HG03565 (cell line): Measurements from ENCODE around the gene COL4A4.
"Not testable (repeated sequence)": the region's sequence is repeated elsewhere in the genome, so short reads cannot be mapped to it uniquely, and the experiment has no call there.

Source experiments
- ATAC-seq: cut with Tn5 transposase; IDR thresholded peaks from one replicate; pipeline ENCODE4 v1.9.1; 2021; ENCODE audit warnings: mild to moderate bottlenecking, moderate library complexity; ENCODE audit not compliant: unreplicated experiment

Gene COL4A4

GRCh38 chr2:227163998-227164762 is at the start of gene COL4A4, which contains the start of gene COL4A3:
TSS of gene COL4A4 (minus strand) at chr2:227164205. CDS start at chr2:227147483, 16,722 bp downstream.
TSS of gene COL4A3 (plus strand) at chr2:227164624. CDS start at chr2:227164727, 103 bp downstream.
- peak; percentile 35 for ATAC-seq

DNA sequence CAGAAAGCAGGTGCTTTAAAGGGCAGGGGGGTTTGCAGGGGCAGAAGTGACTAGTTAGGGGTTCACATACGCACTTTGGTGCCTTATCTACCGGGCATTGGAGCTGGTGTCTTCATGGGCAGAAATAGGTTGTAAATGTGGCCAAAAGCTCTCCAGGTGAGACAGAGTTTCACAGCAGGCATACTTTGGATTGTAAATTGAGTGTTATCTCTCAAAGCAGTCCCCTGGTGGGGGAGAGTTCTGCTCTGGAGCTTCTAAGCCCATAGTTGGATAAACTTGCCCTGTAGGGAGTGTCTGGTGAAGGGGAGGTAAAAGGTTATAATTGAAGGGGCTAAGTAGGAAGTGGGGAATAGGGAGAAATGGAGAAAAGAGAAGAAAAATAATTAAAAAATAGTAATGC is 43.6 kb upstream of the COL4A4 start:
- ATAC-seq = no peak

DNA sequence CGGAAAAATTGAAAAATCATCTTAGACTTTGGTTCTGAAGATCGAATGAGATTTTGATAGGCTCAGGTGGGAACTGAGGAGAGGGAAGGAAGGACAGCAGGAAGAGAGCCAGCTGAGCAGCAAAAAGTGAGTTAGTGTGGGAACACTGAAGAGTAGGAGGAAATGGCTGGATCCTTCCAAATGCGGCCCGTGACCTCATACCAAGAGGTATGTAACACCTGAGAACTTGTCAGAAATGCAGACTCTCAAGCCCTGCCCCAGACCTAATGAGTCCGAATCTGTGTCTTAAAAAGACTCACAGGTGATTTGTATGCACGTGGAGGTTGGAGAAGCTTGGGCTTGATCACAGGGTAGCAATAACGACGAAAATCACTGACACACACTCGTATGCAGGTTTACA is 42.4 kb upstream of the COL4A4 start:
- no peak for ATAC-seq

- no peak for ATAC-seq
These were observed 41.7 kb upstream of the COL4A4 start for GRCh38 chr2:227205701-227206100.

- ATAC-seq = no peak
These were observed 40.4 kb upstream of the COL4A4 start for GRCh38 chr2:227204452-227204851.

- no peak for ATAC-seq
These were observed 37.8 kb upstream of the COL4A4 start for GRCh38 chr2:227201771-227202170.

GRCh38 chr2:227198866-227199265 is 34.9 kb upstream of the COL4A4 start:
- no peak for ATAC-seq

DNA sequence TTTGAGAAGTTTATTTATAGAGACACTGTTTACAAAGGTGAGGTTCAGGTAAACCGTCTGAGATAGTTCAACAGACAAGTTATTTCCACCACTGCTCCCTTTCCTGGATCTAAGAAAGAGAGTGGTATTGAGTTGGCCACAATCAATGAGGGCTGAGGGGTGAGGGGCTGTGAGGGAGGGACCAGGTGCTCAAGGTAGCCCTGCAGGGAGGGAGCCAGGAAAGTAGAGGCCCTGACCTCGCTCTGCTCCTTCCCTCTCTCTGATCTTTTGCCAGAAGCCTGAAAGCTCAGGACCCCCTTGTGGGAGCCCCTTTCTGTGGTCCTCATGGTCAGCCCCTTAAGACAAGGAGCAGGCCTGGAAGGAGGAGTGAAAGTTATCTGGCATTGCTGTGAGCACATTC is 30.2 kb upstream of the COL4A4 start:
- no peak for ATAC-seq

DNA sequence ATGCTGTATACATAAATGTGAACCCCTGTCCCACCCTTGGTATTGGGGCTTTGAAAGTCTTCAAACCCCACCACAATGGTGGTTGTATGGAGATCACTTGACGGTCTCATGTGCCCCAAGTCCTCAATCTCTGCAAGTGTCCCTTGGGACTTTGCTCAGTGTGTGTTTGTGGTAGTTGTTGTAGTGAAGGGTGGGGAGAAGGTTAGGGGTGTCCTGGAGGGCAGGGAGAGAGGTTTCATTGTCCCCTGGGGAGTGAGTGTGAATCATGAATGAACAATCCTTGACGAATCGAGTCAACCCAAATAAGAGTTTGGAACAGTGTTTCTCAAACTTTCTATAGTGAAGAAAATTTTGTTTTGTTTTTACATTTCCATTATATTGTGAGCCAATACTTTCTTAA is 28.5 kb upstream of the COL4A4 start:
- ATAC-seq = no peak

DNA sequence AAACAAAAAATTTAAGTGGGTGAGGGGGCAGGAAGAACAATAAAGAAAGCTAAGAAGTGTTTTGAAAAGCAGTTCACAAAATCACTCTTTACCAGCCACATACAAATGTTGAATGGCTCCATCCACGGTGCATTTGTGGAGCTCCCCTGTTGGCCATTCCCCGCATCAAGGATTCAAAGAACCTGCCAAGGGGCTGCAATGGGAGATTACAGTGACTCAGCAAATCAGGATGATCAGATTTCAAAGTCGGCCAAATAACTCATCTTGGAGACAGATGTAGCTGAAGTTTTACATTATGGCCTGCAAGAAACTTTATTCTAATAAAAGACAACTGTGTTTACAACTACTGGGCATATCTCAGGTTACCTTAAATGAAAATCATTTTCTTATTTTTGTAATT is 27.4 kb upstream of the COL4A4 start:
- no peak for ATAC-seq

DNA sequence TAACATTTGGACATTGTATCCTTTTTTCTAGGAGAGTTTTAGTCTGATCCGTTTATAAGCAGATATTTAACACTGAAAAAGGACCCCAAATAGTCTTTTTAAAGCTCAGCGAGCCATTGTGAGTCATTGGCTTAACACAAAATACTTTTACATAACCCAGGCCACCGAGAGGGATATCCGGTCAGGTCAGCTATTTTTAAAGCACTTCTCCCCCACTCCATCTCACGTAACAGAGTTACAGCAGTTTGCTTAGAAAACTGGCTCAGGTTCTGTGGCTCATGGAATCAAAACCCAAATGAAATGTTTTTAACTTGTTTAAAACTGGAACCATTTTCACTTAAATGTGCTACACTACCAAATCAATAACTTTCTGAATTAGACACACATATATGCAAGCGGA is 24.3 kb upstream of the COL4A4 start:
- peak; percentile 71 for ATAC-seq

DNA sequence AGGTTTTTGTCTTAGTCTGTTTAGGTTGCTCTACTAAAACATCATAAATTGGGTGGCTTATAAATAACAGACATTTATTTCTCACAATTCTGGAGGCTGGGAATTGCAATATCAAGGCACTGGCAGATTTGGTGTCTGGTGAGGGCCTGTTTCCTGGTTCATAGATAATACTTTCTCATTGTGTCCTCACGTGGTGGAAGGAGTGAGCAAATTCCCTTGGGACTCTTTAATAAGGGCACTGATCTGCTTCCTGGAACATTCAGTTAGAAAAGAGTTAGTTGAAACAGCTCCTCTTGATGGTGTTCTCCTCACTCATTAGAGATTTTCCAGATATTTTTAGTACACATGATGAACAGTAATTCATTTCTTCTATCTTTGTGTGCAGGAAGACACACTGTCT is 22.7 kb upstream of the COL4A4 start:
- ATAC-seq = no peak

GRCh38 chr2:227185615-227186232 is 21.7 kb upstream of the COL4A4 start:
- no peak for ATAC-seq

DNA sequence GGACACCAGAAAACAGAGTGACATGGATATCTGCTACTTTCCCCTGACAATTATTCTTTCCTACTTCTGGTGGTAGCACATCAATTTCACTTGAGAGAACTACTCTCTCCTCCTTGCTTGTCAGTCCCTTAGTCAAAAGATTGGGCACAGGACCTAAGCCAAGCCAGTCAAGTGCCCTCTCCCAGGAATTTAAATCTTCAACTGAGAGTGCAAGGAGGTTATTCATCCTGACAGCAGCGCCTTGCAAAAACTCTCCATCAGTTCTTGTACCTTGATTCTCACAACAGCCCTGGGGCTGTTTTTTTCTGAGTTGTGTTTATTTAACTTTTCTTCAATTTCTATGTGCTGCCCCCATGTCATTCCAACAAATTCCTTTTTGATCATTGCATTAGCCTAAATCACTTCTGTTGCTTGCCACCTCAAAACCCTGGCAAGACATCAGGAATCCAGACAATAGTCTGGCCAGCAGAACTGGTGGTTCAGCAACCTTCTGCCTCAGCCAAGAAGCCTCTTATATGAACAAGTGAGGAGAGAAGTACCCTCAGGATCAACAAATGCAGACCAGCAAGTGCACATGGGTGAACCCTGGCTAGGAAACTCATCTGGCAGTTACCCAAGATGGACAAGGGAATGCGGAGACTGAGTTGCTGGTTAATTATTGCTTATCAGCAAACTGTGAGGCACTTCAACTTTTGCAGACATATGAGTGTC is 19.8 kb upstream of the COL4A4 start:
- ATAC-seq = no peak

DNA sequence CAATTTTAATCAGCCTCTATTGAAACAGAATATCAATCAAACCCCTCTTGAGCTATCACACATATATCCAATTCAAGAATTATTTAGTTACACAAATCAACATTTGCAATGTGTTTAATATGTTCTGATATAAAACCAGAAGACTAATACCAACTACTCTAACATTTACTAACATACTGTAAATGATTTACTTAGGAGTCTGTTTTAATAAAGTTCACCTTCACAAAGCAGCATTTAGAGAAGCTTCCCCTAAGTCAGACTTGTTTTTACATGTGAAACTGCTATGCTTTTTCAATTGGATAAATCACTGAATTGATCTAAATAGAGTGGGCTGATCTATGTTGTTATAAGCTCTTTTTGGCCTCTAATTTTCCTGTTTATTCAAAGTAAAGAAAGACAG is 18.8 kb upstream of the COL4A4 start:
- ATAC-seq = no peak

DNA sequence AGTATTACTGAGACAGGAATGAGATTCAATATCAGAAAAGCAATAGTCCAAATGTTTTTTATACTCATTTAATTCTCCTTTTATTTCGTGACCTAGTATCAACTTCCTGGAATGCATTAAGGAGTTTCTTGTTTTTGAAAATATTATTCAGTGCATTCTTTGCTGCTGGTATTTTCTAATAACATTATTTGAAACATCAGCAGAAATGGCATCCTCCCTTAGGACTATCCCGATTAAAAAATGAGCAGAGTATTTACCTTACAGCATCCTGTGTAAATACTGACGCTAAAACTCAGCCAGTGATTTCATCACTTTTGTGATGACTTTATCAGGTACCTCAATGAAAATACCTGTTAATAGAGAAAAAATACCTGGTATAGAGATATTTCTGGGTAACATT is 16.8 kb upstream of the COL4A4 start:
- ATAC-seq = no peak

GRCh38 chr2:227179988-227180685 is 16.1 kb upstream of the COL4A4 start:
- ATAC-seq = no peak

DNA sequence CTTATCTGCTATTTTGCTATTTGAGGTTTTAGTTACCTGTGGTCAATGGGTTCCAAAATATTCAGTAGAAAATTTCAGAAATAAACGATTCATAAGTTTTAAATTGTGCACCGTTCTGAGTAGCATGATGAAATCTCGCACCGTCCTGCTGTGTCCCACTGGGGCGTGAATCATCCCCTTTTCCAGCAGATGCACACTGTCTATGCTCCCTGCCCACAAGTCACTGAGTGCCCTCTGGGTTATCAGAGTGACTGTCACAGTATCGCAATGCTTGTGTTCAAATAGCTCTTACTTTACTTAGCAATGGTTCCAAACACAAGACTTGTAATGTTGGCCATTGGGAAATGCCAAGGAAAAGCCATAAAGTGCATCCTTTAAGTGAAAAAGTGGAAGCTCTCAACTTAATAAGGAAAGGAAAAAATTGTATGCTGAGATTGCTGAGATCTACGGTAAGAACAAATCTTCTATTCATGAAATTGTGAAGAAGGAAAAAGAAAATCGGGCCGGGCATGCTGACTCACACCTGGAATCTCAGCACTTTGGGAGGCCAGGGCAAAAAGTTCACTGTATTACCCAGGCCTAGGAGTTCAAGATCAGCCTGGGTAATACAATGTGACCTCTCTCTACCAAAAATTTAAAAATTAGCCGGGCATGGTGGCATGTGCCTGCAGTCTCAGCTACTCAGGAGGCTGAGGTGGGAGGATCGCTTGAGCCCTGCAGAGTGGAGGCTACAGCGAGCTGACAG is 13.8 kb upstream of the COL4A4 start:
- ATAC-seq = no peak

GRCh38 chr2:227171779-227172178 is 7.8 kb upstream of the COL4A4 start:
- not testable (repeated sequence) for ATAC-seq

DNA sequence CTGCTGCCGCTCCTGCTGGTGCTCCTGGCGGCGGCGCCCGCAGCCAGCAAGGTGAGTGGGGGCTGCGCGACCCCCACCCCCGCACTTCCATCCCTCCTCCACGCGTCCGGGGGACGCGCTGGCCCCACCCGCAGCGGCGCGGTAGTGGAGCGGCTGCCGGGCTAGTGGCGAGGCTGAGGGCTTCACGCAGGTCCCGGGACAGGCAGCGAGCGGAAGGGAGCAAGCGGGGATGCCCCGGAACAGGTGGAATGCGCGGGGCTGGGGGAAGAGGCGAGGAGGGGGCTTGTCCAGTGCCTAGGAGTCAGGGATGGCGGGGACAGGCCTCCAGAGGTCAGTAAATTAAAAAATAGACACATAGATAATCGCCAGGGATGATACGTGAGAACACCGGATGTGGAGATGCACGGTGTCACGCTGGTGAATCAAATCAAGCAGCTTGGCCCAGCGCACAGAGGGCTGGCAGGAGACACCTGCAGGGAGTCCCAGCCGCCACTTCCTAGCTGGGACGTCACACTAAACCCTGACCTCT is 822 bp upstream of the COL4A4 start:
- peak; percentile 58 for ATAC-seq
